MCF 10A (cell line): Measurements from ENCODE around the gene HDAC5. TPM values are rescaled to one million over a fixed set of nuclear protein-coding genes. Genes with fewer than 3 reads are reported as not detected.

Experiments used
- BruUV-seq: library from RNA; stranded (reverse); fragments of 400-500 nt; replicated peaks from 2 replicates; lab custom pipeline; 2021; lab: Mats Ljungman, UMichigan
- CTCF ChIA-PET: fragments of 300-600 bp; sonication (Branson Sonifier 250); formaldehyde crosslinking; extraction: SDS; loops from one replicate; lab custom pipeline; 2021; ENCODE audit warnings: antibody characterized with exemption, inconsistent platforms; lab: Yijun Ruan, JAX
- POLR2A ChIA-PET: fragments of 300-600, 350-650 bp; sonication (Branson Sonifier 250); formaldehyde crosslinking; extraction: SDS; loops from one replicate; lab custom pipeline; 2020; ENCODE audit warnings: antibody characterized with exemption, inconsistent platforms; lab: Yijun Ruan, JAX
- DNase-seq: peaks from one replicate; pipeline ENCODE4 v3.0.0-alpha.2; 2018; ENCODE audit not compliant: unreplicated experiment
- H3K27ac Mint-ChIP-seq: one replicate; pipeline ENCODE4 v1.8.0; 2022; ENCODE audit warnings: mild to moderate bottlenecking, low read depth, mixed read lengths; ENCODE audit not compliant: unreplicated experiment
- H3K27me3 Mint-ChIP-seq: one replicate; pipeline ENCODE4 v1.8.0; 2022; ENCODE audit warnings: mixed read lengths; ENCODE audit not compliant: insufficient read depth, unreplicated experiment
- H3K36me3 Mint-ChIP-seq: one replicate; pipeline ENCODE4 v1.8.0; 2022; ENCODE audit warnings: mild to moderate bottlenecking, moderate library complexity, mixed read lengths; ENCODE audit not compliant: insufficient read depth, unreplicated experiment
- H3K4me1 Mint-ChIP-seq: one replicate; pipeline ENCODE4 v1.8.0; 2022; ENCODE audit warnings: mixed read lengths; ENCODE audit not compliant: insufficient read depth, unreplicated experiment
- H3K4me3 Mint-ChIP-seq: one replicate; pipeline ENCODE4 v1.8.0; 2022; ENCODE audit warnings: mild to moderate bottlenecking, moderate library complexity, mixed read lengths; ENCODE audit not compliant: unreplicated experiment
- H3K9me3 Mint-ChIP-seq: one replicate; pipeline ENCODE4 v1.8.0; 2022; ENCODE audit warnings: mixed read lengths; ENCODE audit not compliant: unreplicated experiment
- intact Hi-C: fragments of 100-400 bp; cut with micrococcal nuclease; formaldehyde crosslinking; loops from 2 replicates; pipeline ENCODE4 v1.14.1; 2022
- total RNA-seq: library from RNA; stranded (reverse); gene quantifications from 2 replicates; pipeline ENCODE4 v1.2.3, GENCODE V29; 2022
- TF ChIP-seq, protein P1 (sequence below): fragments of 200-600 bp; IDR thresholded peaks from one replicate; pipeline ENCODE4 v1.8.0; 2022; ENCODE audit warnings: antibody characterized with exemption, mild to moderate bottlenecking; ENCODE audit not compliant: unreplicated experiment

HDAC5 gene
- total RNA-seq, 1 experiment from 2014 or later = 12.1 TPM

DNA sequence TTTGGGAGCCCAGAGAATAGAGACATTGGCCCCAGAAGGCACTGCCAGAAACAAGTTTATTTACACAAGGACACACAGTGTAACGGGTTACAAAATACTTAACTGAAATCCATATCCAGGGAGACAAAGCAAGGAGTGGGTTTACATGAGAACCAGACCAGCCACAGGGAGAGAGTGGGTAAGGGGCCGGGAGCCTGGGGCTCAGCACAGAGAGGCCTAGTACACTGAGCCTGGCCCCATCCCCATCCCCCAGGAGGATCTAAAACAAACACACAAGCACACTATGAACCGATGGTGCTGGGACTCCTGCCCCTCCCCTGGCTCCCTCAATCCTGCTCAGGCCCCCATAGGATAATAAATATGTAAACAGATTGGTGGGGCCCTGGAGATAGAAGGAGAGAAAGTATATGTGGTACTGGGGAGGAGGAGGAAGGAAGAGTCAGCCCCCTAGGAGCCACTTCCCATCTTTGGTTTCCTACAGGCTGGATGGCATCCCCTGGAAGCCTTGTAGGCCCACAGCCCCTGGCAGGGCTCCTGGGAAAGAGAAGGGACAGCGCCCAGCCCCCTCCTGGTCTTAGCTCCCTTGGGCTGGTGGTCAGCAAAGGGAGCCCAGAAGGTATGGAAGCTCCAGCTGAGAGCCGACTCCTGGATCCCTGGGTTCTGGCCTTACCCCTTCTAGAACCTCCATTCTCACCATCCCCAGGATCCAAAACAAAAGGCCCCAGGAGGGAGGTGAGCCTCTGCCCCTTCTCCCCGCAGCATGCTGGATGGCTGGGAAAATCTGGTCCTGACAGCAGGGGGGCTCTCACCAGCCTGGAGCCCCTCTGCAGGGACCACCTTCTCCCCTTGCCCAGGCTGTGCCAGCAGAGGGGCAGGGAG is 46.5 kb downstream of the HDAC5 start:
- Mint-ChIP-seq H3K9me3 (no peaks in the 10 kb centered on the region), H3K36me3 (peaks cover 53% of the 10 kb centered on the region), H3K27me3 (no peaks in the 10 kb centered on the region), H3K4me1 (peaks cover 4% of the 10 kb centered on the region), H3K4me3 (no peak overlapping the region), H3K27ac (no peak overlapping the region)
- intact Hi-C loops = no loop called here
- ChIA-PET CTCF (interaction anchor here (1.1 kb wide), 1 partner anchor 92 kb away, joined by 3 read pairs; no protein-coding TSS in a partner anchor), POLR2A (no interaction called here)
- no TSS peak for BruUV-seq
- TF ChIP-seq, protein P1, sequence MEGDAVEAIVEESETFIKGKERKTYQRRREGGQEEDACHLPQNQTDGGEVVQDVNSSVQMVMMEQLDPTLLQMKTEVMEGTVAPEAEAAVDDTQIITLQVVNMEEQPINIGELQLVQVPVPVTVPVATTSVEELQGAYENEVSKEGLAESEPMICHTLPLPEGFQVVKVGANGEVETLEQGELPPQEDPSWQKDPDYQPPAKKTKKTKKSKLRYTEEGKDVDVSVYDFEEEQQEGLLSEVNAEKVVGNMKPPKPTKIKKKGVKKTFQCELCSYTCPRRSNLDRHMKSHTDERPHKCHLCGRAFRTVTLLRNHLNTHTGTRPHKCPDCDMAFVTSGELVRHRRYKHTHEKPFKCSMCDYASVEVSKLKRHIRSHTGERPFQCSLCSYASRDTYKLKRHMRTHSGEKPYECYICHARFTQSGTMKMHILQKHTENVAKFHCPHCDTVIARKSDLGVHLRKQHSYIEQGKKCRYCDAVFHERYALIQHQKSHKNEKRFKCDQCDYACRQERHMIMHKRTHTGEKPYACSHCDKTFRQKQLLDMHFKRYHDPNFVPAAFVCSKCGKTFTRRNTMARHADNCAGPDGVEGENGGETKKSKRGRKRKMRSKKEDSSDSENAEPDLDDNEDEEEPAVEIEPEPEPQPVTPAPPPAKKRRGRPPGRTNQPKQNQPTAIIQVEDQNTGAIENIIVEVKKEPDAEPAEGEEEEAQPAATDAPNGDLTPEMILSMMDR = no peak
- no peak for DNase-seq

DNA sequence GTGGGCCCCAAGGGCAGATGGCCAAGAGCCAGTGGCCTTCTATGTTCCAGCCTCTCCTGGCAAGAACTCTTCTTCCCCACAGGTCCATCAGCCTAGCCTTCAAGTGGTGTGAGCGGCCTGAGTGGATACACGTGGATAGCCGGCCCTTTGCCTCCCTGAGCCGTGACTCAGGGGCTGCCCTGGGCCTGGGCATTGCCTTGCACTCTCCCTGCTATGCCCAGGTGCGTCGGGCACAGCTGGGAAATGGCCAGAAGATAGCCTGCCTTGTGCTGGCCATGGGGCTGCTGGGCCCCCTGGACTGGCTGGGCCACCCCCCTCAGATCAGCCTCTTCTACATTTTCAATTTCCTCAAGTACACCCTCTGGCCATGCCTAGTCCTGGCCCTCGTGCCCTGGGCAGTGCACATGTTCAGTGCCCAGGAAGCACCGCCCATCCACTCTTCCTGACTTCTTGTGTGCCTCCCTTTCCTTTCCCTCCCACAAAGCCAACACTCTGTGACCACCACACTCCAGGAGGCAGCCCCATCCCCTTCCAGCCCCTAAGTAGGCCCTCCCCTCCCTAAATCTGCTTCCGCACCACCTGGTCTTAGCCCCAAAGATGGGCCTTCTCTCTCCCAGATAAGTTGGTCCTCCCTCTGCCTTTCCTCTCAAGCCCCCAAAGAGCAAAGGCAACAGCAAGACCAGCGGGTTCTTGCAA is 47.7 kb downstream of the HDAC5 start:
- H3K36me3 Mint-ChIP-seq = peaks cover 50% of the 10 kb centered on the region
- H3K4me1 Mint-ChIP-seq = peaks cover 8% of the 10 kb centered on the region
- no peaks in the 10 kb centered on the region for H3K9me3 Mint-ChIP-seq
- no peak overlapping the region for H3K4me3 Mint-ChIP-seq
- ChIA-PET POLR2A (no interaction called here), CTCF (interaction anchor here (1.2 kb wide), 1 partner anchor 34 kb away, joined by 6 read pairs; no protein-coding TSS in a partner anchor)
- TSS peak; percentile 6 for BruUV-seq
- H3K27me3 Mint-ChIP-seq = no peaks in the 10 kb centered on the region
- H3K27ac Mint-ChIP-seq = no peak overlapping the region
- intact Hi-C loops = no loop called here
- TF ChIP-seq, protein P1 = no peak
- no peak for DNase-seq

DNA sequence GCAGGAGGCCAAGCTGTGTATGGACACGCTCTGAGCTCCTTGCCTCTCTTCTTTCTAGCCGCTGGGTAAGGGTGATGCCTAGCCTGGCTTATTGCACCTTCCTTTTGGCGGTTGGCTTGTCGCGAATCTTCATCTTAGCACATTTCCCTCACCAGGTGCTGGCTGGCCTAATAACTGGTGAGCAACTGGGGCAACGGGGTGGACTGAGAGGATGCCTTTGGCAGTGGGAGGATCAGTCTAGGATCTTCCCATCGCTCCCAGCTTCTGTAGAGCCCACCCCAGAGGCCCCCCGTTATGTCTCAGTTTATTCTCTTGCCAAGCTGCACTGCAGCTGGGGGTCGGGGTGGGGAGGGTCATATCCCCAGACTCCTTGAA is 48.5 kb downstream of the HDAC5 start:
- peaks cover 49% of the 10 kb centered on the region for H3K36me3 Mint-ChIP-seq
- peaks cover 13% of the 10 kb centered on the region for H3K4me1 Mint-ChIP-seq
- CTCF ChIA-PET = interaction anchor here (1.1 to 1.2 kb wide), 2 partner anchors 8 to 34 kb away, joined by 3 to 6 read pairs; no protein-coding TSS in a partner anchor
- H3K27ac Mint-ChIP-seq = no peak overlapping the region
- intact Hi-C loops = no loop called here
- no peak for DNase-seq
- no TSS peak for BruUV-seq
- H3K27me3 Mint-ChIP-seq = no peaks in the 10 kb centered on the region
- POLR2A ChIA-PET = interaction anchor here (1.0 to 1.9 kb wide), 2 partner anchors 37 to 63 kb away, joined by 4 to 5 read pairs; no protein-coding TSS in a partner anchor
- TF ChIP-seq, protein P1 = no peak
- H3K4me3 Mint-ChIP-seq = no peak overlapping the region
- H3K9me3 Mint-ChIP-seq = no peaks in the 10 kb centered on the region
